NT2/D1 (cell line): ENCODE measurements around the gene PPP4R2.
"Not testable (repeated sequence)": the region's sequence is repeated elsewhere in the genome, so short reads cannot be mapped to it uniquely, and the experiment has no call there.

Experiments used
- DNase-seq: peaks from one replicate; pipeline ENCODE4 v3.0.0-alpha.2; 2011; ENCODE audit warnings: low read depth, low spot score
- H3K27me3 ChIP-seq: 2 replicates; pipeline ENCODE4 v1.6.0; 2011; ENCODE audit warnings: mild to moderate bottlenecking; ENCODE audit not compliant: insufficient read length, insufficient read depth
- H3K36me3 ChIP-seq: 2 replicates; pipeline ENCODE4 v1.6.1; 2011; ENCODE audit warnings: mild to moderate bottlenecking, low read length, mixed read lengths; ENCODE audit not compliant: insufficient read depth, insufficient read length
- H3K4me1 ChIP-seq: 2 replicates; pipeline ENCODE4 v1.5.1; 2011; ENCODE audit not compliant: insufficient read depth, insufficient read length
- H3K4me3 ChIP-seq: 2 replicates; pipeline ENCODE4 v1.5.1; 2011; ENCODE audit warnings: low read depth; ENCODE audit not compliant: insufficient read length
- H3K9ac ChIP-seq: 2 replicates; pipeline ENCODE4 v1.6.0; 2011; ENCODE audit warnings: low read depth; ENCODE audit not compliant: insufficient read length
- H3K9me3 ChIP-seq: 2 replicates; pipeline ENCODE4 v1.5.1; 2011; ENCODE audit warnings: mild to moderate bottlenecking, low read length; ENCODE audit not compliant: insufficient read depth
- SUZ12 ChIP-seq: IDR thresholded peaks from 2 replicates; pipeline ENCODE4 v1.6.1; 2011; ENCODE audit not compliant: insufficient read length, insufficient read depth; ENCODE audit errors: extremely low read depth
- YY1 ChIP-seq: IDR thresholded peaks from 2 replicates; pipeline ENCODE4 v1.6.1; 2011; ENCODE audit not compliant: insufficient read length, insufficient read depth
- ZNF274 ChIP-seq: IDR thresholded peaks from 2 replicates; pipeline ENCODE4 v1.6.1; 2011; ENCODE audit warnings: mild to moderate bottlenecking, low read depth, low read length

Gene PPP4R2

GRCh38 chr3:73056014-73056844, 59.6 kb downstream of the PPP4R2 start:
- peaks cover 14% of the 10 kb centered on the region for H3K36me3 ChIP-seq
- H3K9ac ChIP-seq: no peak overlapping the region
- TF ChIP-seq ZNF274 (no peak), YY1 (no peak), SUZ12 (no peak)
- no peaks in the 10 kb centered on the region for H3K27me3 ChIP-seq
- H3K4me3 ChIP-seq: no peak overlapping the region
- no peak for DNase-seq
- no peaks in the 10 kb centered on the region for H3K9me3 ChIP-seq
- no peaks in the 10 kb centered on the region for H3K4me1 ChIP-seq

GRCh38 chr3:73056845-73057150, 60.2 kb downstream of the PPP4R2 start:
- DNase-seq: no peak
- H3K4me3 ChIP-seq: no peak overlapping the region
- H3K36me3 ChIP-seq: peaks cover 20% of the 10 kb centered on the region
- H3K27me3 ChIP-seq: no peaks in the 10 kb centered on the region
- H3K9me3 ChIP-seq: no peaks in the 10 kb centered on the region
- H3K4me1 ChIP-seq: no peaks in the 10 kb centered on the region
- no peak for TF ChIP-seq YY1
- no peak for TF ChIP-seq SUZ12
- no peak for TF ChIP-seq ZNF274
- no peak overlapping the region for H3K9ac ChIP-seq

- Histone ChIP-seq H3K9me3 (no peaks in the 10 kb centered on the region), H3K9ac (no peak overlapping the region), H3K36me3 (peaks cover 53% of the 10 kb centered on the region), H3K4me1 (no peaks in the 10 kb centered on the region), H3K27me3 (no peaks in the 10 kb centered on the region), H3K4me3 (no peak overlapping the region)
- no peak for DNase-seq
- TF ChIP-seq ZNF274 (no peak), SUZ12 (no peak), YY1 (no peak)
These were observed 63.7 kb downstream of the PPP4R2 start for GRCh38 chr3:73060302-73060723.

GRCh38 chr3:73061416-73061815, 64.8 kb downstream of the PPP4R2 start, which contains the start of gene EBLN2:
Gene EBLN2, plus strand, starts transcription at chr3:73061659. Its CDS starts 423 bp downstream, at chr3:73062082.
- Histone ChIP-seq H3K4me3 (no peak within 1 kb of the TSS), H3K27me3 (no peaks in the 10 kb centered on the region), H3K36me3 (peaks cover 58% of the 10 kb centered on the region), H3K9me3 (no peaks in the 10 kb centered on the region), H3K4me1 (no peaks in the 10 kb centered on the region), H3K9ac (no peak within 1 kb of the TSS)
- no peak for TF ChIP-seq ZNF274
- no peak for DNase-seq

GRCh38 chr3:73066243-73066642, 69.6 kb downstream of the PPP4R2 start:
- not testable (repeated sequence) for H3K9ac ChIP-seq, DNase-seq, H3K9me3 ChIP-seq, H3K4me3 ChIP-seq, H3K27me3 ChIP-seq, H3K4me1 ChIP-seq
- peaks cover 51% of the 10 kb centered on the region for H3K36me3 ChIP-seq

- Histone ChIP-seq H3K4me1 (no peaks in the 10 kb centered on the region), H3K36me3 (peaks cover 29% of the 10 kb centered on the region), H3K9ac (no peak overlapping the region), H3K4me3 (no peak overlapping the region), H3K27me3 (no peaks in the 10 kb centered on the region), H3K9me3 (no peaks in the 10 kb centered on the region)
- no peak for TF ChIP-seq YY1
- TF ChIP-seq SUZ12: no peak
- no peak for TF ChIP-seq ZNF274
- no peak for DNase-seq
These were observed 71.8 kb downstream of the PPP4R2 start for GRCh38 chr3:73068419-73068818.

GRCh38 chr3:73069187-73069586, 72.6 kb downstream of the PPP4R2 start:
- H3K9ac ChIP-seq: no peak overlapping the region
- no peak for DNase-seq
- no peaks in the 10 kb centered on the region for H3K27me3 ChIP-seq
- no peak overlapping the region for H3K4me3 ChIP-seq
- H3K9me3 ChIP-seq: no peaks in the 10 kb centered on the region
- TF ChIP-seq SUZ12 (no peak), YY1 (no peak), ZNF274 (no peak)
- no peaks in the 10 kb centered on the region for H3K4me1 ChIP-seq
- H3K36me3 ChIP-seq: peaks cover 23% of the 10 kb centered on the region
